GM12864 (cell line): Measurements from ENCODE around the gene NOP10.

ENCODE experiments used
- DNase-seq: peaks from one replicate; pipeline ENCODE4 v3.0.0-alpha.2; 2011; ENCODE audit warnings: low read depth
- H3K4me3 ChIP-seq: 2 replicates; pipeline ENCODE4 v1.5.1; 2011; ENCODE audit warnings: mild to moderate bottlenecking, low read depth, low read length, control low read depth
- TF ChIP-seq, protein P1 (sequence below): IDR thresholded peaks from 2 replicates; pipeline ENCODE4 v1.5.1; 2011; ENCODE audit warnings: low read depth, mild to moderate bottlenecking, moderate library complexity, low read length, control low read depth, inconsistent platforms; ENCODE audit errors: missing control alignments

Gene NOP10

DNA sequence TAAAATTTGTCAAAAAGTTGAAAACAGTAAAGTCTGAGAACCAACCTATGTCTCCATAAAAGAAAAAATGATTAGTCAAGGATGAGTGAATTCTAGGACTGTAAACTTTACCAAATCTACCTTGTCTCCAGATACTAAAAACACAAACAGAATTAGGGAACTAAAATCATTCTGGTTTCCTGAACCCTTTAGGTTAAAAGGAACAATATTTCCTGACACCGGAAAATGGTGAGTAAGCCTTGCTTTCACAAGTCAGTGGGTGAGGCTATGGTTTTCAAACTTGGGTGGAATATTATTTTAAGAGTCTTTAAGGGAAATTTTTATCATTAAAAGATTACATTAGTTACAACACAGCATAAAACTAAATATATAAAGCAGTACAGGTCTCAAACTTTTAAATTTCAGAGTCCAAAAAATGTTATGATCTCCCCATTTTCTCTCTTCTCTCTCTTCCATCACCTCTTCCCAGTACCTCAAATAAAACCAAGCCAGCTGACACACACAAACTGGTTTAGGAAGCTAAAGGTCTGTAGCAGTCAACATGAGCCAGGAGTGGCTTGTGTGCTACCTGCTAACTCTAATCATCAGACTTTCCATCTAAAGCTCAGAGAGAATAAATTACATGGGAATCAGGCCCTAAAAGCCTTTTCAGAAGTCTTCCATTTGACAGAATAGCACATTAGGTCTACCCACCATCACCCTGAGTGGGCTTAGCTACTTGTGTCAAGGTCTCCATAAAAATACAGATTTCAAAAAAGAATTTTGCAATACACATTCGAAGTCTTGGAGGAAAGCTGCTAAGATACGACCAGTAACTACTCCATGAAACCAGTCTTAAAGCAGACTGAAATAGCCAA, 7.5 kb downstream of the NOP10 start:
- peak overlapping the region; percentile 94 for H3K4me3 ChIP-seq
- no peak for DNase-seq
- TF ChIP-seq, protein P1, sequence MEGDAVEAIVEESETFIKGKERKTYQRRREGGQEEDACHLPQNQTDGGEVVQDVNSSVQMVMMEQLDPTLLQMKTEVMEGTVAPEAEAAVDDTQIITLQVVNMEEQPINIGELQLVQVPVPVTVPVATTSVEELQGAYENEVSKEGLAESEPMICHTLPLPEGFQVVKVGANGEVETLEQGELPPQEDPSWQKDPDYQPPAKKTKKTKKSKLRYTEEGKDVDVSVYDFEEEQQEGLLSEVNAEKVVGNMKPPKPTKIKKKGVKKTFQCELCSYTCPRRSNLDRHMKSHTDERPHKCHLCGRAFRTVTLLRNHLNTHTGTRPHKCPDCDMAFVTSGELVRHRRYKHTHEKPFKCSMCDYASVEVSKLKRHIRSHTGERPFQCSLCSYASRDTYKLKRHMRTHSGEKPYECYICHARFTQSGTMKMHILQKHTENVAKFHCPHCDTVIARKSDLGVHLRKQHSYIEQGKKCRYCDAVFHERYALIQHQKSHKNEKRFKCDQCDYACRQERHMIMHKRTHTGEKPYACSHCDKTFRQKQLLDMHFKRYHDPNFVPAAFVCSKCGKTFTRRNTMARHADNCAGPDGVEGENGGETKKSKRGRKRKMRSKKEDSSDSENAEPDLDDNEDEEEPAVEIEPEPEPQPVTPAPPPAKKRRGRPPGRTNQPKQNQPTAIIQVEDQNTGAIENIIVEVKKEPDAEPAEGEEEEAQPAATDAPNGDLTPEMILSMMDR, result no peak

DNA sequence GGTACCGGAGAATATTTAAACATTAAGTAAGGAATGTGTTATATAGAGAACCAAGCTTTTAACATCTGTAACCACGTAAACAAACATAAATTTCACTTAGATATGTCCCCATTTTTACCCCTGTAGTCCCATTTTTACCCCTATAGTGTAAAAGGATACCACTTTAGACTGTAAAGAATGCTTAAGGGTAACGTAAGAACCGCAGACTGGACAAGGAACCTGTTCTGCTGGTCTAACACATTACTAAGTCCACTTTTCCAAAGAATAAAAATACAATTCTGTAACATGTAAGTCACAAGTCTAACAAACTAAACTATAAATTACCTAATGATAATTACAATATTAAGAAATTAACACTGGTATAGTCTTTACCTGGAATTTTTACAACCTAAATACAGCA, 8.3 kb downstream of the NOP10 start:
- TF ChIP-seq, protein P1, result no peak
- peak overlapping the region; percentile 94 for H3K4me3 ChIP-seq
- DNase-seq, result no peak

DNA sequence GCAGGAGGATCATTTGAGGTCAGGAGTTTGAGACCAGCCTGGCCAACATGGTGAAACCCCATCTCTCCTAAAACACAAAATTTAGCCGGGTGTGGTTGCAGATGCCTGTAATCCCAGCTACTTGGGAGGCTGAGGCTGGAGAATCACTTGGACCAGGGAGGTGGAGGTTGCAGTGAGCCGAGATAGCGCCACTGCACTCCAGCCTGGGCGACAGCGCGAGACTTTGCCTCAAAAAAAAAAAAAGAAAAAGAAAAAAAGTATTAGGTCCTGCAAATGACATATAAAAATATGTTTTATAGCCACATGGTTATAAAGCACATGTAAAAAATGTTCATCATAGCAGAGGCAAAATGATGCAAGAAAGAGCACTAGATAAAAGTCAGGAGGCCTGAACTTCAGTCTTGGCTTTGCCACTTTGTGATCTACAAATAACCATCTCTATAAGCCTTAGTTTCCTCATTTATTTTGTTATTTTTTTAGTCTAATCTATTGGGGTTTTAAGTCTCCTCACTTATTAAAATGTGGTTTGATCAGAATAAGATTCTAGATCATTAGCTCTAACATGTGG, 10.3 kb downstream of the NOP10 start:
- H3K4me3 ChIP-seq, result no peak overlapping the region
- no peak for DNase-seq
- TF ChIP-seq, protein P1, result no peak

DNA sequence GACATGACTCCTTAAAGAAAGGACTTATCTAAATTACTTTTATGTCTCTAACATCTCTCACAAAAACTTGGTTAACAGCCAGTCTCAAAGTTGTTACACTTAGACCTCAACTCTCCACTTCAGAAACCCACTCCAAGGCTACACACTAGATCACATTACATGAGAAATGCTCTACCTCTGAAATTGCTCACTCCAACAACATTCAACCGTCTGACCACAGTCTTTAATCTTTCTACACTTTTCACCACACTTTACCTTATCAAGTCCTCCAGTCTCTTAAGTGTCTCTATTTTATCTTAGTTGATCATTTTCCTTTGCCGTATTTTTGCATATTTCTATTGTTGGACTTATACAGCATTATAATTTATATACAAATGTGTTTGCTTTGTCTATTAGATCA, 11.1 kb downstream of the NOP10 start:
- TF ChIP-seq, protein P1, result no peak
- H3K4me3 ChIP-seq, result no peak overlapping the region
- no peak for DNase-seq

DNA sequence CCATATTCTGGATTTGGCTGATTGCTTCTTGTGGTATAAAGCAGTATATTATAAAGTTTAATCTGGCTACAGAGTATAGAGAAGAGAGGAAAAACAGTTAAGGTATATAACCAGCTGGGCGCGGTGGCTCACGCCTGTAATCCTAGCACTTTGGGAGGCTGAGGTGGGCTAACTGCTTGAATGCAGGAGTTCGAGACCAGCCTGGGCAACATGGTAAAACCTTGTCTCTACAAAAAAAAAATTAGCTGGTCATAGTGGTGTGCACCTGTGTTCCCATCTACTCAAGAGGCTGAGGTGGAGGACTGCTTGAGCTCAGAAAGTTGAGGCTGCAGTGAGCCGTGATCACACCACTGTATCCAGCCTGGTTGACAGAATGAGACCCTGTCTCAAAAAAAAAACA, 12.7 kb downstream of the NOP10 start:
- DNase-seq, result no peak
- no peak overlapping the region for H3K4me3 ChIP-seq
- TF ChIP-seq, protein P1, result no peak

DNA sequence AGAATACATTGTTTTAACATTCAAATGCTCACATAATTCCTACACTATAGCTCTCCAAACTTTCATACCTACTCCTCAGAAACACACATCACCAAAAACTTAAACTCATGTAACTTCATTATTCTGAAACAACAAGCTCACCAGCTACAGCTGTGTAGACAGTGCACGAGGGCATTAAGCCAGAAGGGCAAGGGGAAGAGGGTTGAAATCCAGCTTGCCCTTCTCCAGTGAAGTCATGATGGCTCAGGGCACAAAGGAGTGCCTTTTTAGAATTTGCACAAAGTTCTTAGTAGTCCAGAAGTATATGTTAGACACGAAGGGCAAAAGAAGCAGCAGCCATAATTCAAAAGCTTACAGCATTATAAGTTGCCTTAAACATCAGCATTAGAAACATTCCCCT, 13.9 kb downstream of the NOP10 start:
- TF ChIP-seq, protein P1, result no peak
- no peak for DNase-seq
- H3K4me3 ChIP-seq, result no peak overlapping the region
